Vagina (tissue), 2 donors: ENCODE data around the gene MAD1L1. TPM values are rescaled to one million over a fixed set of nuclear protein-coding genes. Genes with fewer than 3 reads are reported as not detected.

Experiments used
- DNase-seq, 2 donors: peaks; one replicate each; pipeline ENCODE4 v3.0.0-alpha.2; 2017; ENCODE audit errors: extremely low spot score in 2 of 2
- H3K27ac ChIP-seq: fragments of 200-600 bp; sonication (generic); one replicate; pipeline ENCODE4 v1.5.1; 2019
- H3K27me3 ChIP-seq: fragments of 200-600 bp; sonication (generic); one replicate; pipeline ENCODE4 v1.5.1; 2019
- H3K36me3 ChIP-seq, 2 donors: fragments of 200-600 bp; sonication (generic); one replicate each; pipeline ENCODE4 v1.5.1; 2017 to 2019
- H3K4me1 ChIP-seq: fragments of 200-600 bp; sonication (generic); one replicate; pipeline ENCODE4 v1.5.1; 2019
- H3K4me3 ChIP-seq, 2 donors: fragments of 200-600 bp; sonication (generic); 1 replicate in 1 of 2; 2 replicates in 1 of 2; pipeline ENCODE4 v1.5.1; 2016 to 2019
- H3K9me3 ChIP-seq: fragments of 200-600 bp; sonication (generic); one replicate; pipeline ENCODE4 v1.5.1; 2019
- CTCF ChIP-seq, 3 experiments: fragments of 450-650 bp in 2 of 3; fragments of 200-600 bp in 1 of 3; sonication (generic) in 1 of 3; IDR thresholded peaks; one replicate each; pipeline ENCODE4 v1.5.1; 2017 to 2019; ENCODE audit warnings: antibody characterized with exemption in 3 of 3, mild to moderate bottlenecking in 2 of 3, moderate library complexity in 2 of 3
- POLR2A ChIP-seq, 2 donors: fragments of 450-650 bp; IDR thresholded peaks; one replicate each; pipeline ENCODE4 v1.6.1; 2017; ENCODE audit warnings: antibody characterized with exemption in 2 of 2, mild to moderate bottlenecking in 2 of 2, moderate library complexity in 2 of 2
- POLR2AphosphoS5 ChIP-seq, 2 donors: sonication (generic); formaldehyde crosslinking; IDR thresholded peaks; one replicate each; pipeline ENCODE4 v1.9.0; 2017; ENCODE audit warnings: antibody characterized with exemption in 2 of 2, mild to moderate bottlenecking in 2 of 2, low read depth in 1 of 2; ENCODE audit not compliant: insufficient read depth in 1 of 2
- intact Hi-C: fragments of 100-400 bp; cut with DNase I; formaldehyde crosslinking; loops from one replicate; pipeline ENCODE4 v1.15.1; 2023
- total RNA-seq: library from RNA; depleted of rRNA; stranded (reverse); fragments of >200 nt; gene quantifications from one replicate; pipeline ENCODE4 v1.2.3, GENCODE V29; 2016

The MAD1L1 gene
- total RNA-seq, 1 donor from 2014 or later, result 62.4 TPM

- no peak overlapping the region for H3K27ac ChIP-seq
- no peak overlapping the region for H3K4me3 ChIP-seq
- no peak for DNase-seq
- no peaks in the 10 kb centered on the region for H3K9me3 ChIP-seq
- TF ChIP-seq CTCF (IDR thresholded peaks at IDR 0.05), result no peak
- TF ChIP-seq POLR2AphosphoS5 (IDR thresholded peaks at IDR 0.05; ENCODE audit: insufficient read depth in 1 of 2, low read depth in 1 of 2), result no peak
- no peak for TF ChIP-seq POLR2A (IDR thresholded peaks at IDR 0.05)
- intact Hi-C loops, result no loop called here
- no peaks in the 10 kb centered on the region for H3K36me3 ChIP-seq
- H3K27me3 ChIP-seq, result no peaks in the 10 kb centered on the region
- peaks cover 30% of the 10 kb centered on the region for H3K4me1 ChIP-seq
Observed at GRCh38 chr7:2022021-2022409, 210.7 kb downstream of the MAD1L1 start.

- no peak for DNase-seq
- intact Hi-C loops, result no loop called here
- Histone ChIP-seq H3K9me3 (no peaks in the 10 kb centered on the region), H3K27ac (peak overlapping the region; percentile 94), H3K27me3 (no peaks in the 10 kb centered on the region), H3K36me3 (no peaks in the 10 kb centered on the region), H3K4me1 (peaks cover 36% of the 10 kb centered on the region), H3K4me3 (peak overlapping the region; percentile 18 to 37)
- TF ChIP-seq POLR2A (IDR thresholded peaks at IDR 0.05) (peak in 1 of 2 donors; percentile 22), CTCF (IDR thresholded peaks at IDR 0.05) (no peak), POLR2AphosphoS5 (IDR thresholded peaks at IDR 0.05; ENCODE audit: insufficient read depth in 1 of 2, low read depth in 1 of 2) (peak; percentile 56 to 78)
Observed at GRCh38 chr7:2019711-2020511, 212.8 kb downstream of the MAD1L1 start.

- DNase-seq, result no peak
- Histone ChIP-seq H3K27ac (peak overlapping the region; percentile 94), H3K4me1 (peaks cover 36% of the 10 kb centered on the region), H3K36me3 (no peaks in the 10 kb centered on the region), H3K9me3 (no peaks in the 10 kb centered on the region), H3K27me3 (no peaks in the 10 kb centered on the region), H3K4me3 (peak overlapping the region; percentile 18 to 37)
- TF ChIP-seq CTCF (IDR thresholded peaks at IDR 0.05) (no peak), POLR2AphosphoS5 (IDR thresholded peaks at IDR 0.05; ENCODE audit: insufficient read depth in 1 of 2, low read depth in 1 of 2) (no peak), POLR2A (IDR thresholded peaks at IDR 0.05) (no peak)
- intact Hi-C loops, result no loop called here
Observed at GRCh38 chr7:2019461-2019710, 213.4 kb downstream of the MAD1L1 start.

- peak overlapping the region; percentile 94 for H3K27ac ChIP-seq
- TF ChIP-seq POLR2A (IDR thresholded peaks at IDR 0.05) (no peak), CTCF (IDR thresholded peaks at IDR 0.05) (no peak), POLR2AphosphoS5 (IDR thresholded peaks at IDR 0.05; ENCODE audit: insufficient read depth in 1 of 2, low read depth in 1 of 2) (no peak)
Observed at GRCh38 chr7:2018569-2019460, 213.9 kb downstream of the MAD1L1 start.

More at GRCh38 chr7:2018569-2019460, 213.9 kb downstream of the MAD1L1 start:
- no peaks in the 10 kb centered on the region for H3K36me3 ChIP-seq
- no peaks in the 10 kb centered on the region for H3K27me3 ChIP-seq
- peak overlapping the region; percentile 18 to 37 for H3K4me3 ChIP-seq
- no peaks in the 10 kb centered on the region for H3K9me3 ChIP-seq
- no peak for DNase-seq
- intact Hi-C loops, result no loop called here
- peaks cover 36% of the 10 kb centered on the region for H3K4me1 ChIP-seq
